HepG2 (cell line): ENCODE data around the gene ACOT8. TPM values are rescaled to one million over a fixed set of nuclear protein-coding genes. Genes with fewer than 3 reads are reported as not detected.

Experiments used
- CSRNP1 ChIP-seq: sonication (generic); formaldehyde crosslinking; IDR thresholded peaks from 2 replicates; pipeline ENCODE4 v1.8.1; 2023; ENCODE audit warnings: mild to moderate bottlenecking, missing genetic modification reagents
- DNMT3B ChIP-seq: conservative IDR thresholded peaks from 2 replicates; pipeline ENCODE4 v1.6.1; 2016; ENCODE audit warnings: missing biosample characterization, control low read depth
- DZIP1 ChIP-seq: sonication (generic); formaldehyde crosslinking; IDR thresholded peaks from 2 replicates; pipeline ENCODE4 v1.5.0; 2020; ENCODE audit warnings: mild to moderate bottlenecking, missing genetic modification reagents
- GABPB1 ChIP-seq: IDR thresholded peaks from 2 replicates; pipeline ENCODE4 v1.6.1; 2016; ENCODE audit warnings: mild to moderate bottlenecking, missing genetic modification reagents, moderate library complexity, missing compliant biosample characterization
- HES4 ChIP-seq: sonication (generic); formaldehyde crosslinking; IDR thresholded peaks from 2 replicates; pipeline ENCODE4 v1.9.0; 2021; ENCODE audit warnings: mild to moderate bottlenecking, missing genetic modification reagents, borderline replicate concordance
- JUN ChIP-seq: sonication (generic); formaldehyde crosslinking; IDR thresholded peaks from 2 replicates; pipeline ENCODE4 v1.4.0; 2020; ENCODE audit warnings: mild to moderate bottlenecking, missing genetic modification reagents
- KDM3A ChIP-seq: IDR thresholded peaks from 2 replicates; pipeline ENCODE4 v1.6.1; 2018; ENCODE audit warnings: low read depth, missing compliant biosample characterization
- KLF15 ChIP-seq: sonication (generic); formaldehyde crosslinking; IDR thresholded peaks from 2 replicates; pipeline ENCODE4 v1.8.1; 2023; ENCODE audit warnings: borderline replicate concordance, mild to moderate bottlenecking, inconsistent platforms, missing genetic modification reagents, mixed read lengths
- NFYC ChIP-seq: IDR thresholded peaks from 2 replicates; pipeline ENCODE4 v1.6.1; 2016; ENCODE audit warnings: missing genetic modification reagents, missing compliant biosample characterization
- NRL ChIP-seq: sonication (generic); formaldehyde crosslinking; IDR thresholded peaks from 2 replicates; pipeline ENCODE4 v1.5.0; 2020; ENCODE audit warnings: missing genetic modification reagents, mild to moderate bottlenecking, moderate library complexity, borderline replicate concordance
- POLR2A ChIP-seq, 2 experiments: IDR thresholded peaks; 2 replicates each; pipeline ENCODE4 v1.6.1; 2011; ENCODE audit warnings: low read depth in 2 of 2, low read length in 2 of 2, mild to moderate bottlenecking in 1 of 2, moderate library complexity in 1 of 2; ENCODE audit not compliant: insufficient read depth in 1 of 2
- POLR2G ChIP-seq: fragments of 200-400 bp; formaldehyde crosslinking; IDR thresholded peaks from 2 replicates; pipeline ENCODE4 v1.6.1; 2018; ENCODE audit warnings: mild to moderate bottlenecking, low read depth, low read length, moderate library complexity
- SIX1 ChIP-seq: sonication (generic); formaldehyde crosslinking; IDR thresholded peaks from 2 replicates; pipeline ENCODE4 v1.4.0; 2020; ENCODE audit warnings: missing genetic modification reagents, borderline replicate concordance
- TARDBP ChIP-seq: sonication (generic); formaldehyde crosslinking; IDR thresholded peaks from 2 replicates; pipeline ENCODE4 v1.8.0; 2022; ENCODE audit warnings: mild to moderate bottlenecking, missing genetic modification reagents
- THAP7 ChIP-seq: sonication (generic); formaldehyde crosslinking; IDR thresholded peaks from 2 replicates; pipeline ENCODE4 v1.8.1; 2023; ENCODE audit warnings: mild to moderate bottlenecking, missing genetic modification reagents
- ZNF430 ChIP-seq: sonication (generic); formaldehyde crosslinking; IDR thresholded peaks from 2 replicates; pipeline ENCODE4 v1.9.0; 2021; ENCODE audit warnings: mild to moderate bottlenecking, missing genetic modification reagents
- ZNF891 ChIP-seq: sonication (generic); formaldehyde crosslinking; IDR thresholded peaks from 2 replicates; pipeline ENCODE4 v1.5.0; 2020; ENCODE audit warnings: mild to moderate bottlenecking, missing genetic modification reagents
- polyA plus RNA-seq, 8 experiments: library from polyadenylated mRNA; depleted of rRNA in 3 of 8; stranded (reverse) in 7 of 8; unstranded in 1 of 8; fragments of >200 nt; fragmentation: Illumina TruSeq in 4 of 8; extraction: Trizol in 4 of 8; gene quantifications; 2 replicates each; pipeline versions ENCODE4 v1.2.1 to v1.2.3, GENCODE V29; 2011 to 2016; ENCODE audit warnings: low read depth in 4 of 8, missing spikeins in 1 of 8, mixed read lengths in 1 of 8; ENCODE audit not compliant: insufficient read depth in 1 of 8
- total RNA-seq, 5 experiments: library from RNA; depleted of rRNA; stranded (reverse); fragments of >200 nt; fragmentation: Illumina TruSeq; extraction: Trizol; gene quantifications; 2 replicates each; pipeline ENCODE4 v1.2.3, GENCODE V29; 2016; ENCODE audit warnings: low read depth in 1 of 5

Gene ACOT8
- total and polyA plus RNA-seq, 2 of the 13 experiments (the other 11 are each of a cell fraction or from before 2014, with no cell fraction given), result 31.4 to 45.5 TPM

DNA sequence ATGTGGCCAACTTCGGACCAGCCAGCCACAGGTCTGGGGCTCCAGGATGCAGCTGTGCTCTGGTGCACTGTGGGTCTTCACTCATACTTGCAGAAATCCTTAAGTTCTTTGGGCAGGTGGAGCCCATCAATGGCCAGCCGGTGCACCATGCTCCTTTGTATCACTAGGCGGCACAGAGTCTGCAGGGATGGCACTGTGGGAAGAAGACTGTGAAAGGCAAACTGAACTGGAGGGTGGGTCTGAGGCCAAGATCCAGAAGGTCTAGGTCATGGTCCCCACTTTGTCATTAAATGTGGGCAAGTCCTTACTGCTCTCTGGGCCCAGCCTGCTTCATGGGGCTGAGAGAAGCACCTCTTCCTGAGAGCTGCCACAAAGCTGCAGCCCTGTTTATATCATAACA lies 31.5 kb upstream of the ACOT8 start (continued):
- TF ChIP-seq CSRNP1 (no peak), POLR2A (IDR thresholded peaks at IDR 0.05; ENCODE audit: insufficient read depth in 1 of 2, low read depth in 2 of 2, low read length in 2 of 2) (peak; percentile 28 to 38; a peak in 2 of 4 replicates), NFYC (CRISPR knock-in tag) (no peak), ZNF891 (CRISPR knock-in tag) (peak; percentile 73; the same call in 1 of the 2 replicates), SIX1 (no peak), KLF15 (CRISPR knock-in tag) (0 out of 2 replicates have a peak, but pooled peaks have one; percentile 19), ZNF430 (CRISPR knock-in tag) (0 out of 2 replicates have a peak, but pooled peaks have one; percentile 14), JUN (0 out of 2 replicates have a peak, but pooled peaks have one; percentile 17), POLR2G (peak; percentile 30; the same call in 1 of the 2 replicates), KDM3A (no peak), TARDBP (CRISPR knock-in tag) (0 out of 2 replicates have a peak, but pooled peaks have one; percentile 22), HES4 (CRISPR knock-in tag) (peak; percentile 38; the same call in 1 of the 2 replicates), DZIP1 (CRISPR knock-in tag) (0 out of 2 replicates have a peak, but pooled peaks have one; percentile 73), NRL (CRISPR knock-in tag) (0 out of 2 replicates have a peak, but pooled peaks have one; percentile 36), THAP7 (CRISPR knock-in tag) (no peak), GABPB1 (CRISPR knock-in tag) (no peak), DNMT3B (CRISPR knock-in tag) (no peak)
